Brain microvascular endothelial cell (primary cell): ENCODE data around the gene HNRNPK.

ENCODE experiments used
- DNase-seq: peaks from one replicate; pipeline ENCODE4 v3.0.0-alpha.2; 2020
- H3K27ac ChIP-seq: fragments of 250-450 bp; sonication (Bioruptor Pico); 2 replicates; pipeline ENCODE4 v1.5.1; 2020; ENCODE audit warnings: mild to moderate bottlenecking, moderate library complexity
- H3K27me3 ChIP-seq: fragments of 250-450 bp; sonication (Bioruptor Pico); replicated peaks from 2 replicates; pipeline ENCODE4 v1.5.1; 2020; ENCODE audit warnings: mild to moderate bottlenecking
- H3K36me3 ChIP-seq: fragments of 250-450 bp; sonication (Bioruptor Pico); replicated peaks from 2 replicates; pipeline ENCODE4 v1.5.1; 2020; ENCODE audit warnings: mild to moderate bottlenecking
- H3K4me3 ChIP-seq: 2 replicates; pipeline ENCODE4 v1.5.1; 2011; ENCODE audit warnings: low read depth, mild to moderate bottlenecking, control low read depth, low read length, moderate library complexity
- CTCF ChIP-seq: IDR thresholded peaks from 2 replicates; pipeline ENCODE4 v1.5.1; 2011; ENCODE audit warnings: low read depth, mild to moderate bottlenecking, moderate library complexity, low read length, control low read depth, inconsistent platforms; ENCODE audit errors: missing control alignments
- in situ Hi-C: cut with HindIII; loops from 2 replicates; pipeline ENCODE4 v1.10.0; 2017; ENCODE audit warnings: low sequenced_read_pairs, low pct_ligation_motif_present

Gene HNRNPK

GRCh38 chr9:83976372-83976771 lies 3.6 kb downstream of the HNRNPK start:
- H3K4me3 ChIP-seq, result no peak overlapping the region
- in situ Hi-C loops, result loop anchor here (25.0 kb wide), 1 partner anchor 186 kb away; no protein-coding TSS in a partner anchor
- no peak for TF ChIP-seq CTCF
- no peak overlapping the region for H3K27ac ChIP-seq
- H3K27me3 ChIP-seq, result no peaks in the 10 kb centered on the region
- peaks cover 72% of the 10 kb centered on the region for H3K36me3 ChIP-seq
- no peak for DNase-seq

GRCh38 chr9:83975300-83975699 lies 4.7 kb downstream of the HNRNPK start:
- Histone ChIP-seq H3K36me3 (peaks cover 83% of the 10 kb centered on the region), H3K27ac (no peak overlapping the region), H3K4me3 (no peak overlapping the region), H3K27me3 (no peaks in the 10 kb centered on the region)
- no peak for DNase-seq
- in situ Hi-C loops, result loop anchor here (25.0 kb wide), 1 partner anchor 187 kb away; no protein-coding TSS in a partner anchor
- TF ChIP-seq CTCF, result no peak

GRCh38 chr9:83972286-83972685 lies 7.7 kb downstream of the HNRNPK start:
- Histone ChIP-seq H3K36me3 (peaks cover 95% of the 10 kb centered on the region), H3K27ac (no peak overlapping the region), H3K4me3 (no peak overlapping the region), H3K27me3 (no peaks in the 10 kb centered on the region)
- TF ChIP-seq CTCF, result no peak
- no peak for DNase-seq
- in situ Hi-C loops, result no loop called here

- in situ Hi-C loops, result no loop called here
- no peak for TF ChIP-seq CTCF
- DNase-seq, result no peak
- no peaks in the 10 kb centered on the region for H3K27me3 ChIP-seq
- H3K4me3 ChIP-seq, result no peak overlapping the region
- peaks cover 94% of the 10 kb centered on the region for H3K36me3 ChIP-seq
- H3K27ac ChIP-seq, result no peak overlapping the region
Observed at GRCh38 chr9:83971485-83971884, 8.5 kb downstream of the HNRNPK start.

- in situ Hi-C loops, result no loop called here
Observed at GRCh38 chr9:83969602-83970001, 10.4 kb downstream of the HNRNPK start.

More at GRCh38 chr9:83969602-83970001, 10.4 kb downstream of the HNRNPK start:
- no peaks in the 10 kb centered on the region for H3K27me3 ChIP-seq
- H3K27ac ChIP-seq, result no peak overlapping the region
- TF ChIP-seq CTCF, result no peak
- H3K36me3 ChIP-seq, result peaks cover 80% of the 10 kb centered on the region
- no peak for DNase-seq
- H3K4me3 ChIP-seq, result no peak overlapping the region
